Sigmoid colon (tissue), 4 donors: ENCODE results near the gene ERO1A.

Source experiments
- CTCF ChIP-seq, 4 experiments: fragments of 450-650 bp in 3 of 4; fragments of 200-600 bp in 1 of 4; IDR thresholded peaks; one replicate each; pipeline ENCODE4 v1.5.1; 2016 to 2019; ENCODE audit warnings: antibody characterized with exemption in 4 of 4, mild to moderate bottlenecking in 3 of 4, moderate library complexity in 2 of 4
- EP300 ChIP-seq, 4 donors: sonication (generic); formaldehyde crosslinking; IDR thresholded peaks; one replicate each; pipeline ENCODE4 v1.6.1; 2017; ENCODE audit warnings: antibody characterized with exemption in 4 of 4
- POLR2A ChIP-seq, 2 donors: fragments of 450-650 bp; IDR thresholded peaks; one replicate each; pipeline ENCODE4 v1.6.1; 2016; ENCODE audit warnings: antibody characterized with exemption in 2 of 2, mild to moderate bottlenecking in 2 of 2, moderate library complexity in 2 of 2

- TF ChIP-seq CTCF (IDR thresholded peaks at IDR 0.05), result no peak
- TF ChIP-seq EP300 (IDR thresholded peaks at IDR 0.05), result no peak
- TF ChIP-seq POLR2A (IDR thresholded peaks at IDR 0.05), result no peak
Measured at GRCh38 chr14:52735921-52736489, 40.6 kb upstream of the ERO1A start.
